H9 (cell line): ENCODE measurements around the gene LRRC42. TPM values are rescaled to one million over a fixed set of nuclear protein-coding genes. Genes with fewer than 3 reads are reported as not detected.

Source experiments
- DNase-seq: peaks from one replicate; pipeline ENCODE4 v3.0.0-alpha.2; 2017
- H2AFZ ChIP-seq: one replicate; pipeline ENCODE4 v1.6.1; 2013; ENCODE audit warnings: mild to moderate bottlenecking, low read length, control low read depth, moderate library complexity
- H2AK5ac ChIP-seq: 2 replicates; pipeline ENCODE4 v1.6.1; 2013; ENCODE audit warnings: low read length, control low read depth, mixed read lengths; ENCODE audit not compliant: insufficient read length
- H2BK120ac ChIP-seq: one replicate; pipeline ENCODE4 v1.6.1; 2013; ENCODE audit warnings: low read depth, mild to moderate bottlenecking, low read length, control low read depth, inconsistent platforms; ENCODE audit not compliant: poor library complexity, severe bottlenecking
- H2BK12ac ChIP-seq: 2 replicates; pipeline ENCODE4 v1.6.1; 2013; ENCODE audit warnings: low read length, control low read depth, mixed read lengths, low read depth; ENCODE audit not compliant: insufficient read length
- H2BK15ac ChIP-seq: 2 replicates; pipeline ENCODE4 v1.6.1; 2013; ENCODE audit warnings: low read depth, low read length, control low read depth
- H2BK20ac ChIP-seq: one replicate; pipeline ENCODE4 v1.6.1; 2013; ENCODE audit warnings: low read depth, mild to moderate bottlenecking, low read length, control low read depth, inconsistent platforms; ENCODE audit not compliant: poor library complexity, severe bottlenecking
- H2BK5ac ChIP-seq: 2 replicates; pipeline ENCODE4 v1.6.1; 2013; ENCODE audit warnings: low read length, control low read depth, mixed read lengths; ENCODE audit not compliant: insufficient read length
- H3K14ac ChIP-seq: 2 replicates; pipeline ENCODE4 v1.6.1; 2013; ENCODE audit warnings: low read length, control low read depth; ENCODE audit not compliant: insufficient read depth
- H3K18ac ChIP-seq: 2 replicates; pipeline ENCODE4 v1.6.1; 2013; ENCODE audit warnings: low read depth, mild to moderate bottlenecking, mixed read lengths, low read length, control low read depth; ENCODE audit not compliant: insufficient read length
- H3K23ac ChIP-seq: 2 replicates; pipeline ENCODE4 v1.6.1; 2013; ENCODE audit warnings: low read length, control low read depth, mixed read lengths, low read depth; ENCODE audit not compliant: insufficient read length
- H3K23me2 ChIP-seq: 2 replicates; pipeline ENCODE4 v1.6.1; 2013; ENCODE audit warnings: low read depth, mild to moderate bottlenecking, mixed read lengths, low read length, control low read depth; ENCODE audit not compliant: insufficient read length, poor library complexity, severe bottlenecking
- H3K27ac ChIP-seq: 2 replicates; pipeline ENCODE4 v1.5.1; 2013; ENCODE audit warnings: low read length, control low read depth, mixed read lengths, low read depth; ENCODE audit not compliant: insufficient read length
- H3K27me3 ChIP-seq: 2 replicates; pipeline ENCODE4 v1.6.1; 2013; ENCODE audit warnings: low read length, control low read depth, inconsistent platforms; ENCODE audit not compliant: insufficient read depth
- H3K4ac ChIP-seq: 2 replicates; pipeline ENCODE4 v1.6.1; 2013; ENCODE audit warnings: low read depth, mild to moderate bottlenecking, control low read depth, inconsistent platforms, low read length, moderate library complexity
- H3K4me1 ChIP-seq: 2 replicates; pipeline ENCODE4 v1.6.1; 2013; ENCODE audit warnings: low read length, control low read depth, inconsistent platforms; ENCODE audit not compliant: insufficient read depth
- H3K4me2 ChIP-seq: 2 replicates; pipeline ENCODE4 v1.6.1; 2013; ENCODE audit warnings: low read length, control low read depth, mixed read lengths; ENCODE audit not compliant: insufficient read length, insufficient read depth
- H3K56ac ChIP-seq: 2 replicates; pipeline ENCODE4 v1.6.1; 2013; ENCODE audit warnings: low read depth, mild to moderate bottlenecking, mixed read lengths, low read length, control low read depth; ENCODE audit not compliant: insufficient read length
- H3K79me1 ChIP-seq: 2 replicates; pipeline ENCODE4 v1.6.1; 2013; ENCODE audit warnings: low read depth, mild to moderate bottlenecking, moderate library complexity, low read length, control low read depth, inconsistent platforms; ENCODE audit not compliant: insufficient read depth, poor library complexity, severe bottlenecking
- H3K79me2 ChIP-seq: 2 replicates; pipeline ENCODE4 v1.6.1; 2013; ENCODE audit warnings: low read length, control low read depth, inconsistent platforms; ENCODE audit not compliant: insufficient read depth
- H3K9ac ChIP-seq: 2 replicates; pipeline ENCODE4 v1.6.1; 2013; ENCODE audit warnings: low read length, control low read depth, mixed read lengths; ENCODE audit not compliant: insufficient read length; ENCODE audit errors: extremely low read depth
- H3K9me3 ChIP-seq: one replicate; pipeline ENCODE4 v1.6.1; 2013; ENCODE audit warnings: low read depth, low read length, inconsistent platforms; ENCODE audit not compliant: control insufficient read depth
- H3T11ph ChIP-seq: one replicate; pipeline ENCODE4 v1.6.1; 2013; ENCODE audit warnings: mild to moderate bottlenecking, low read length, control low read depth, inconsistent platforms
- H4K20me1 ChIP-seq: one replicate; pipeline ENCODE4 v1.6.1; 2013; ENCODE audit not compliant: control insufficient read depth, insufficient read length, insufficient read depth
- H4K5ac ChIP-seq: 2 replicates; pipeline ENCODE4 v1.6.1; 2013; ENCODE audit warnings: low read depth, mild to moderate bottlenecking, mixed read lengths, low read length, control low read depth; ENCODE audit not compliant: insufficient read length
- H4K8ac ChIP-seq: replicated peaks from 2 replicates; pipeline ENCODE4 v1.6.1; 2013; ENCODE audit warnings: low read length, control low read depth, mixed read lengths, low read depth; ENCODE audit not compliant: insufficient read length
- H4K91ac ChIP-seq: 2 replicates; pipeline ENCODE4 v1.6.1; 2013; ENCODE audit warnings: low read depth, mild to moderate bottlenecking, moderate library complexity, mixed read lengths, low read length, control low read depth; ENCODE audit not compliant: insufficient read length
- H3K27ac Mint-ChIP-seq, 3 experiments: 2 replicates in 2 of 3; 3 replicates in 1 of 3; pipeline ENCODE4 v1.8.0; 2020 to 2021; ENCODE audit warnings: mixed read lengths in 3 of 3, mild to moderate bottlenecking in 1 of 3, moderate library complexity in 1 of 3
- H3K27me3 Mint-ChIP-seq: 2 replicates; pipeline ENCODE4 v1.8.0; 2021; ENCODE audit warnings: low read depth, mild to moderate bottlenecking, moderate library complexity, mixed read lengths
- H3K36me3 Mint-ChIP-seq, 3 experiments: 2 replicates in 2 of 3; 3 replicates in 1 of 3; pipeline ENCODE4 v1.8.0; 2020 to 2021; ENCODE audit warnings: low read depth in 3 of 3, mixed read lengths in 3 of 3; ENCODE audit not compliant: insufficient read depth in 1 of 3
- H3K4me1 Mint-ChIP-seq, 2 experiments: 2 replicates each; pipeline ENCODE4 v1.8.0; 2020; ENCODE audit warnings: mixed read lengths in 2 of 2
- H3K4me3 Mint-ChIP-seq, 2 experiments: 2 replicates in 1 of 2; 3 replicates in 1 of 2; pipeline ENCODE4 v1.8.0; 2020 to 2021; ENCODE audit warnings: mild to moderate bottlenecking in 2 of 2, mixed read lengths in 2 of 2, moderate library complexity in 1 of 2
- H3K9me3 Mint-ChIP-seq, 2 experiments: 2 replicates in 1 of 2; 3 replicates in 1 of 2; pipeline ENCODE4 v1.8.0; 2020; ENCODE audit warnings: mild to moderate bottlenecking in 2 of 2, mixed read lengths in 2 of 2, moderate library complexity in 1 of 2
- CTCF ChIP-seq: fragments of 200-600 bp; sonication (generic); conservative IDR thresholded peaks from 3 replicates; pipeline ENCODE4 v1.8.0; 2021; ENCODE audit warnings: antibody characterized with exemption, mild to moderate bottlenecking
- WGBS: extraction: QIAGEN DNeasy Blood & Tissue Kit; methylation state at CpG from one replicate; pipeline ENCODE4 v1.1.7; 2013; ENCODE audit warnings: missing lambda C conversion rate, low lambda C conversion rate, mixed read lengths; ENCODE audit not compliant: insufficient read length; ENCODE audit errors: extremely low coverage; 5-methylcytosine and 5-hydroxymethylcytosine counted together
- total RNA-seq: library from RNA; stranded (reverse); gene quantifications from 2 replicates; pipeline ENCODE4 v1.2.1, GENCODE V29; 2021

LRRC42 gene
- total RNA-seq, 1 experiment from 2014 or later: 36.3 TPM

DNA sequence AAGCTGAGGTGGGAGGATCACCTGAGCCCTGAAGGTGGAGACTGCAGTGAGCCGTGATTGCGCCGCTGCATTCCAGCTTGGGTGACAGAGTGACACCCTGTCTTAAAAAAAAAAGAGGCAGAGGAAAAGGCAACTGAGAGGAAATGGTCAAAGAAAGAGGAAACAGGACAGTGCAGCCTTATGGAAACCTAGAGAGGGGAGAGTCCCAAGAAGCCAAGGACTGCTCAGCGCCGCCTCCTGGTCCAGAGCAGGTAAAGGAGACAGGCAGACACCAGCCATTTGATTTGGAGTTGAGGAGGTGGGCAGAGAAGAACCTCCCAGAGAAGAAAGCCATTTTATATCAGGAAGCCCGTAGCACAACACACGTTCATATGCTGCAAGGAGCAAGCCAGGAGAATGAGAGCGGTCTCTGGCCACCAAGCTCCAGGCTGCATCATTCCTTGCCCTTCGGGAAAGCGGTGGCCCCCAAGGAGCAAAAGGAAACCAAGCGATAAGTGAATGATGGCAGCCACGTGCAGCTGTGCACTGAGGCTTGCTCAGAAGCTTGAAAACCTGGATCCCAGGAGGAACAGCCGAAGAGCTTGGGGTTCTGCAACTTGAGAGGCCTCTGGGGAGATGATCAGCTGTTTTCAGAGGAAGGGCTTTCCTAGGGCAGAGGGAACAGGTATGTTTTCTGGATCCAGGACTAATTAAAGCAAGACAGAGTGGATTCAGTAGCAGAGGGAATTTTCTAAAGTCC is 33.7 kb downstream of the LRRC42 start:
- H3K79me2 ChIP-seq: no peaks in the 10 kb centered on the region
- H3K9me3 ChIP-seq: no peaks in the 10 kb centered on the region
- H3K23ac ChIP-seq: no peak overlapping the region
- no peak overlapping the region for H2BK15ac ChIP-seq
- no peak overlapping the region for H4K5ac ChIP-seq
- TF ChIP-seq CTCF: peak; percentile 47; the same call in 2 of the 3 replicates
- H3K23me2 ChIP-seq: peaks cover 8% of the 10 kb centered on the region
- no peaks in the 10 kb centered on the region for H4K20me1 ChIP-seq
- no peak overlapping the region for H3K4ac ChIP-seq
- no peak overlapping the region for H3K4me2 ChIP-seq
- H3K4me1 ChIP-seq: no peaks in the 10 kb centered on the region; the same call in 1 of the 2 replicates
- no peak overlapping the region for H2AK5ac ChIP-seq
- peak overlapping the region; percentile 64 for H2BK12ac ChIP-seq
- no peak overlapping the region for H3T11ph ChIP-seq
- no peak overlapping the region for H3K14ac ChIP-seq
- no CpG with 5 or more reads among the region's 13 CpGs for WGBS
- H3K56ac ChIP-seq: no peak overlapping the region
- H3K18ac ChIP-seq: no peak overlapping the region
- no peak overlapping the region for H4K91ac ChIP-seq
- H3K79me1 ChIP-seq: no peaks in the 10 kb centered on the region
- no peak overlapping the region for H3K27ac ChIP-seq
- no peak overlapping the region for H2BK5ac ChIP-seq
- H2BK120ac ChIP-seq: no peak overlapping the region
- no peak overlapping the region for H4K8ac ChIP-seq
- H3K27ac Mint-ChIP-seq: no peak overlapping the region; a peak in 2 of 7 replicates
- H3K27me3 ChIP-seq: no peaks in the 10 kb centered on the region
- H3K36me3 Mint-ChIP-seq: peaks cover 0 to 2% (median 0%) of the 10 kb centered on the region in 3 experiments; a peak in 2 of 7 replicates
- no peak overlapping the region for H3K4me3 Mint-ChIP-seq
- H2AFZ ChIP-seq: no peak overlapping the region
- peaks cover 19 to 27% of the 10 kb centered on the region in 2 experiments for H3K4me1 Mint-ChIP-seq
- H3K9ac ChIP-seq: no peak overlapping the region
- H3K9me3 Mint-ChIP-seq: no peaks in the 10 kb centered on the region; a peak in 1 of 5 replicates
- peak; percentile 51 for DNase-seq
- H2BK20ac ChIP-seq: no peak overlapping the region
- H3K27me3 Mint-ChIP-seq: peaks cover 9% of the 10 kb centered on the region
